Measurements from ENCODE around the gene DNAJA1.
"Not testable (repeated sequence)": the region's sequence is repeated elsewhere in the genome, so short reads cannot be mapped to it uniquely, and the experiment has no call there.

DNAJA1 gene

GRCh38 chr9:33024966-33025571, at the start of gene DNAJA1:
Gene DNAJA1, plus strand, starts transcription at chr9:33025273. Its CDS starts 1,212 bp downstream, at chr9:33026485.
- peak; percentile 94 for DNase-seq (ENCODE audit: low spot score)

DNA sequence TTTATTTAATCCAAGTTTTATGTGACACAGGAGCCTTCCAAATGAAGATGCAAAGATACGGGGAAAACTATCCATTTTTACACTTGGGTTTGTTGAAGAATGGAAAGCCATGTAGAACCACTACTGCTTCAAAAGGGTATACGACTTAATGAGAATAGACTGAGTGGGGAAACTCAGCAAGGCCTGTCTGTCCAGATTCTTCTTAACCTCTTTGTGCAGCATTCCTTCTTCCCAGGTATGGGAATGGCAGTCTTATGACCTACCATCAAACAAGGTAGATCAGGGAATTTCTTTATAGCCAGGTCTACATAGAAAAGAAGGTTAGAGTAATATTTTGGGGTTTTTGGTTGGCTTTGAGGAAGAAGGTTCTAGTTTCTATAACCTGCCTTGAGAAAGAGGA, 47.0 kb upstream of the DNAJA1 start:
- DNase-seq (ENCODE audit: low spot score), result no peak

- DNase-seq (ENCODE audit: low spot score), result no peak
These were observed 38.1 kb upstream of the DNAJA1 start for GRCh38 chr9:32986971-32987370.

GRCh38 chr9:32989660-32990059, 35.4 kb upstream of the DNAJA1 start:
- DNase-seq (ENCODE audit: low spot score), result no peak

- DNase-seq (ENCODE audit: low spot score), result no peak
These were observed 33.0 kb upstream of the DNAJA1 start for GRCh38 chr9:32991897-32992594.

GRCh38 chr9:32992595-32993238, 32.4 kb upstream of the DNAJA1 start:
- no peak for DNase-seq (ENCODE audit: low spot score)

DNA sequence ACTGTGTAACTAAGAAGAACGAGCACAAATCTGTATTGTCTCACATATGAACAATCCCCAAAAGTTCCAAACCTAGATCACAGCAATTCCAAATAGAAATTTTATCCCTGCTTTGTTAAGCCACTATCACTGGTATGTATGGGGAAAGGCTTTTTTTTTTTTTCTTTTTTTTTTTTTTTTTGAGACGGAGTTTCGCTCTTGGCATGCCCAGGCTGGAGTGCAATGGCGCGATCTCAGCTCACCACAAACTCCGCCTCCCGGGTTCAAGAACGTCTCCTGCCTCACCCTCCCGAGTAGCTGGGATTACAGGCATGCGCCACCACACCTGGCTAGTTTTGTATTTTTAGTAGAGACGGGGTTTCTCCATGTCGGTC, 24.4 kb upstream of the DNAJA1 start:
- peak; percentile 19 for DNase-seq (ENCODE audit: low spot score)

DNA sequence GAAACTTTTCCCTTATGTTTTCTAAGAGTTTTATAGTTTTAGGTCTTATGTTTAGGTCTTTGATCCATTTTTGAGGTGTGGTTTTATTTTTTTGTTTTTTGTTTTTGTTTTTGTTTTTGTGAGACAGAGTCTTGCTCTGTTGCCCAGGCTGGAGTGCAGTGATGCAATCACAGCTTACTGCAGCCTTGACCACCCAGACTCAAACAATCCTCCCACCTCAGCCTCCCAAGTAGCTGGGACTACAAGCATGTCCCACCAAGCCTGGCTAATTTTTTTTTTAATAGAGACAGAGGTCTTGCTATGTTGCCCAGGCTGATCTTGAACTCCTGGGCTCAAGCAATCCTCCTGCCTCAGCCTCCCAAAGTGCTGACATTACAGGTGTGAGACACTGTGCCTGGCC, 19.7 kb upstream of the DNAJA1 start:
- DNase-seq (ENCODE audit: low spot score), result not testable (repeated sequence)

DNA sequence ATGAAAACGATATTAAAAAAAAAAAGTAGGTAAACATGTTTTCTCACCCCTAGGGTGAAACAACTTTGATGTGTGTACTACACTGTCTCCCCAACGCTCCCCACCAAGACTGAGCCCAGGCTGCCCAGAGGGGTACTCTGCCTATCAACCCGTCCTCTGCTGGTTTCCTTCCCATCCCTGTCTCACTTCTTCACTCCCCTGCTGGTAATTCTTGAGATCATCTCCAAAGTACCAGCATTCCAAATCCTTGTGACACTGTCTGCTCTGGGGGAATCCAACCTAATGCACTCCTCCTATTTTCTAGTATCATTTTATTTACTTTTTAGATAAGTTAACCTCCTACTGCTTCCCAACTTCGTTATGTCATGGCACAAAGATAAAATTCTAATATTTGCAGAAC, 17.3 kb upstream of the DNAJA1 start:
- DNase-seq (ENCODE audit: low spot score), result no peak

GRCh38 chr9:33011831-33012230, 13.2 kb upstream of the DNAJA1 start:
- DNase-seq (ENCODE audit: low spot score), result no peak

DNA sequence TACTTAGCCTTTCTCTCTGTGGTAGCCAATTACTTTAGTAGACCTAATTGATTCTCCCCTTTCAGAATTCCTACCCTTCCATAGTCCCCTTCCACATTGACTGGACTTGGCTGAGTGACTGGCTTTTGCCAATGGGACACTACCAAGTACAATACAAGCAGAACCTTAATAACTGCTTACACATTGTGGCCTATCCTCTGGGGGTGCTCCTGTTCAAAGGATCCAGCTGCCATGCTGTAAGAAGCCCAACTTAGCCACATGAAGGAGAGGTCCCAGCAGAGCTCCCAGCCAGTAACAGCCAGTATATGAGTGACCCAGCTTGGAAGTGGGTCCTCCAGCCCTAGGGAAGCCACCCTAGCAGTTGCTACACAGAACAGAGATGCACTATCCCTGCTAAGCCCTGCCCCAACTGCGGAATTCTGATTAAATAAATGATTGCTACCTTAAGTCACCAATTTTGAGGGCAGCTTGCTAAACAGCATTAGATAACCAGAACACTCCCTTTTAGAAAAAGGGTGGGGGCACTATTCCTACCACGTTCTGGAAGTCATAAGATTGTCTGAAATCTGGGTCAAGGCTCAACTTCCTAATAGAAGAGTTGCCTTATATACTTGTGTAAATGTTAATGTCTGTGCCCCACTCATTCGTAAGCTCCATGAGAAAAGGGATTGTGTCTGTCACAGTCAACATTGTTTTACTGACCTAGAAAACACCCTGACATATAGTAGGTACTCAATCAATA, 12.6 kb upstream of the DNAJA1 start:
- no peak for DNase-seq (ENCODE audit: low spot score)

- DNase-seq (ENCODE audit: low spot score), result no peak
These were observed 11.0 kb upstream of the DNAJA1 start for GRCh38 chr9:33013962-33014664.

- DNase-seq (ENCODE audit: low spot score), result no peak
These were observed 10.4 kb upstream of the DNAJA1 start for GRCh38 chr9:33014665-33015014.

- no peak for DNase-seq (ENCODE audit: low spot score)
These were observed 7.6 kb upstream of the DNAJA1 start for GRCh38 chr9:33017283-33018041.

GRCh38 chr9:33019797-33020196, 5.3 kb upstream of the DNAJA1 start:
- no peak for DNase-seq (ENCODE audit: low spot score)

- no peak for DNase-seq (ENCODE audit: low spot score)
These were observed 2.8 kb upstream of the DNAJA1 start for GRCh38 chr9:33022303-33022702.

DNA sequence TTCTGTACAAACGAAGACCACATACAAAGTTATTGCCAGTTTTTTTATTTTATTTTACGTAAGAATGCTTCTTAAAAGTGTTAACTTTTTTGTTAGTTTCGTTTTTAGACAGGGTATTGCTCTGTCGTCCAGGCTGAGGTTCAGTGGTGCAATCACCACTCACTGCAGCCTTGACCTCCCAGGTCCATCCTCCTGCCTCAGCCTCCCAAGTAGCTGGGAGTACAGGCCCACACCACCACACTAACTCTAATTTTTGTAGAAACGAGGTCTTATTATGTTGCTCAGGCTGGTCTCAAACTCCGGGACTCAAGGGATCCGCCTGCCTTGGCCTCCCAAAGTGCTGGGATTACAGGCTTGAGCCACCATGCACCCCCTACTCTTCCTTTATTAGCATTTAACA, 2.3 kb upstream of the DNAJA1 start:
- DNase-seq (ENCODE audit: low spot score), result no peak

- DNase-seq (ENCODE audit: low spot score), result no peak
These were observed 1.4 kb upstream of the DNAJA1 start for GRCh38 chr9:33023661-33024060.

DNA sequence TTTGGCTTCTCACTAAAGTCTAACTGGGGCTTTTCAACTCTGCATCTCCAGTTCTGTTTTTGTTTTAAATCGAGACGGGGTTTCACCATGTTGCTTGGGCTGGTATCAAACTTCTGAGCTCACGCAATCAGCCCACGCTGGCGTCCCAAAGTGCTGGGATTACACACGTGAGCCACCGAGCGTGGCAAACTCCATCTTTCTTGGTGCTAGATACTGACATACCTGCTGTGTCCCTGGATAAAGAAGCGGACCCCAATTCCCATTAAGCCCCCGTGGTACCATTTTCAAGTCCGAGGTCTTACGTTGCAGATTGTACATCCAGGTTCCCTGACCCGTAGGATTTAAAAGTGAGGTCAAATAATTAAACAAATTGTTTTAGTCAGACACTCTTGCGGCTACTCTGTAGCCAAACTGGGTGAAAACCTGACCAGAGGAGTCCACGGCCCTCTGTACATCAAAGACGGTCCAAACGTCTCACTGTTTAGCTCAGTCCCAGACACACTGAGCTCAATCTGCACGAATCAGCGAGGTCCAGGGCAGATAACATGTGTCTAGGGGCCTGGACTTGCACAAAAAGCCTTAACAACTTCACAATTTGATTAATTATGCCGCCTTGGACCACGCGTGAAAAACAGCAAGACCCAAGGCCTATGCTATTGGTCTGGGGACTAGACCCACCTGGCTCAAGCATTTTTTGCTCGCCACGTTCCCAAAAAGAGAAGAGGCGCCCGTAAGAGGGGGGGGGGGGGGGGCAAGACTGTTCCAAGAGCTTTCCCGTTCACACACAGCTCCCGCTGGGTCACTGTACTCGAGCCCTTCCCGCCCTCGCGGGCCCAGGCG, 727 bp upstream of the DNAJA1 start:
- DNase-seq (ENCODE audit: low spot score), result no peak

GRCh38 chr9:33025572-33026342, 684 bp downstream of the DNAJA1 start:
- peak; percentile 28 for DNase-seq (ENCODE audit: low spot score)
